ENCODE measurements around the gene SLC27A5.
"Not testable (repeated sequence)": the region's sequence is repeated elsewhere in the genome, so short reads cannot be mapped to it uniquely, and the experiment has no call there.

SLC27A5 gene

DNA sequence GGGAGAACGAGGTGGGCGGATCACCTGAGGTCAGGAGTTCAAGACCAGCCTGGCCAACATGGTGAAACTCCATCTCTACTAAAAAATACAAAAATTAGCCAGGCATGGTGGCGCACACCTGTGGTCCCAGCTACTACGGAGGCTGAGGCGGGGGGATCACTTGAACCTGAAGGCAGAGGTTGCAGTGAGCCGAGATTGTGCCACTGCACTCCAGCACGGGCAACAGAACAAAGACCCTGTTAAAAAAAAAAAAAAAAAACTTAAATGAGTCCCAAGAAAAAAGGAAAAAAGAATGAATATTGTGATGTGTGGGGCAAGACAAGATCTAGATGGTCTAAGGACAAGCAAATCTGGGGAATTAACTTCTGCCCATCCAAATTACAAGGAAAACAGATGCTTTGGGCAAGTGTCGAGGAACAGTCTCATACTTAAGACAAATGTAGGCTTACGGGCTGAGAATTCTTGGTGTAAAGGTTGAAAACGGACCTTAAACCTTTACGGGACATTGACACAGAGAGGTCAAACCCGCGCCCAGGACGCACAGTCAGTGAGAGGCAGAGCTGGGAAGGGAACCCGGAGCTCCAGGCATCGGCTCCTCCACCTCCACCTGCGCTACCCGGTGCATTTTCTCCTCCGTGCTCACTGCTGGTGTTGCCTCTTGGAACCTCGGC lies 45.6 kb downstream of the SLC27A5 start:
- DNase-seq: no peak

DNA sequence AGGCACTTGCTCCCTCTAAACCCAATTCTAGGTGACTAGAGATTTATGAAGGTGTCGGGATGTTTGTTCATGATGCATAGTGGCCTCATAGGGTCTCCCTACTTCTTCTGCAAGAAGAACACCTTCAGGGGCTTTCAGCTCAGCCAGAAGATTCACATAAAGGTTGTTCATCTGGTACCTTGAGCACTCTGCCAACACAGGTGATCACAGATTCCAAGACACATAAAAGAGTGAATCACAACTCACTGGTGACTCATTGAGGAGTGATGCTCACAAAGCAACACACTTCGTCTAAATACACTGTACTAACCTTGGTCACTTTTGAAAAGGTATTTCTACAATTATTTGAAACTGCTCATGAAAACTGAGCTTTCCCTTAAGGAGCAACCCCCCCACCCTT lies 51.8 kb downstream of the SLC27A5 start:
- DNase-seq: no peak

DNA sequence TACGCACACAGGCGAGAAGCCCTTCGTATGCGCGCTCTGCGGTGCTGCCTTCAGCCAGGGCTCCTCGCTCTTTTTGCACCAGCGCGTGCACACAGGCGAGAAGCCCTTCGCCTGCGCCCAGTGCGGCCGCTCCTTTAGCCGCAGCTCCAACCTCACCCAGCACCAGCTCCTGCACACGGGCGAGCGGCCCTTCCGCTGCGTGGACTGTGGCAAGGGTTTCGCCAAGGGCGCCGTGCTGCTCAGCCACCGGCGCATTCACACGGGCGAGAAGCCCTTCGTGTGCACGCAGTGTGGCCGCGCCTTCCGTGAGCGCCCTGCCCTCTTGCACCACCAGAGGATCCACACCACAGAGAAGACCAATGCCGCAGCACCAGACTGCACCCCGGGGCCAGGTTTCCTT lies 55.7 kb downstream of the SLC27A5 start:
- no peak for DNase-seq

DNA sequence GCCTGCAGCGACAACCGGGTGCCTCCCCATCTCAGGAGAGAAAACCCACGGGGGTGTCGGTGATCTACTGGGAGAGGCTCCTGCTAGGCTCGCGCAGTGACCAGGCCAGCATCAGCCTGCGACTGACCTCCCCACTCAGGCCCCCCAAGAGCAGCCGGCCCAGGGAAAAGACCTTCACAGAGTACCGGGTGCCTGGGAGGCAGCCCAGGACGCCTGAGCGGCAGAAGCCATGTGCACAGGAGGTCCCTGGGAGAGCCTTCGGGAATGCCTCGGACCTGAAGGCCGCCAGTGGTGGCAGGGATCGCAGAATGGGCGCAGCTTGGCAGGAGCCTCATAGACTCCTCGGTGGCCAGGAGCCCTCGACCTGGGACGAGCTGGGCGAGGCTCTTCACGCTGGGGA lies 56.5 kb downstream of the SLC27A5 start:
- DNase-seq: no peak

DNA sequence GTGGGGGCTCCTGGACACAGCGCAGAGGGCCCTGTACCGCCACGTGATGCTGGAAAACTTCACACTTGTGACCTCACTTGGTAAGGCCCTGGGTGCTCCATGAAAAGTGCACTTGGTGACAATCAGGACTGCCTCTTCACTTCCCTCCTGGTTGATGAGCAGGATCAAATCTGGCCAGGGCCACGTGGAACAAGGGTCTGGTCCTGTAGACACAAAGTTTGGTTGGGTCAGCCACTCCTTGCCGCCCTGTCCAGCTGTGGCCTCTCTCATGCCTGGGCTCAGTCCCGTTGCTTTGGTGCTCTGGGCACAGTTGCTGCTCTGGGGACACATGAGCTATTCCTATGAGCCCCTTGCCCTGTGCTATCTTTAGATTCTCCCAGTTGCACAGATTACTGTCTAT lies 58.0 kb downstream of the SLC27A5 start:
- DNase-seq: no peak

DNA sequence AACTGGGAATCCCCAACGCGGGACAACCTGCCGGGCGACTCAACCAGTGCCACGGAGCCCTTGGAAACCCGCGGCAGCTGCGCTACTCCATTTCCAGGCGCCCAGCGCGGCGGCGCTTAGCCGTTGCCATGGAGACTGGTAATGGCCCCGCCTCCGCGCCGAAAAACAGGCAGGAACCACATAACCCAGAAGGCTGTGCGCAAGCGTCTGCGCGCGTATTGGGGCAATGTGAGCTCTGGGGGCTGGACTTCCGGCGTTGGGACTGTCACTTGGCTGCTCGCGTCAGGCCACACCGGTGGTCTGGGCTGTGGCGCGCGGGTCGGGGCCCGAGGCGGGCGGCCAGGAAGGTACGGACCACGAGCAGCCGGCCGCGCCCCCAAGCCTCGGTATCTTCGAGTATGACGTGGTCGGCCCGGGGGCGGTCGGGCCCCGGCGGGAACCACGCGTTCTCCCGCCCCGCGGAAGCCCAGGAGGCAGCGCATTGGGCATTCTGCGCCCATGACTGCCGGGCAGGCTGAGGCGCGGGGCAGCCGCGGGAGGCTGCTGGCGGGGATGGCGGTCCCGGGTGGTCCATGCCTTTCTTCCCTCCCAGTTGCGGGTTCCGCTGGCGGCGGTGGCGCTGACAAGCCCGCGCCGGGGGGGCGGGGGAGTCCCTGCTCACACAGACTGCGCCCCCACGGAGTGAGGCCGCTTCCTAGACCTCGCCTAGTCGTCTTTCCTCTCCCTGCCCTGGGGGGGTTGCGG lies 60.3 kb downstream of the SLC27A5 start, which contains the start of gene ZNF324B:
Gene ZNF324B, plus strand, starts transcription at position 265 of the 744 bp plus-strand sequence. CDS start 2,080 bp downstream, outside the sequence.
- DNase-seq: peak; percentile 96

DNA sequence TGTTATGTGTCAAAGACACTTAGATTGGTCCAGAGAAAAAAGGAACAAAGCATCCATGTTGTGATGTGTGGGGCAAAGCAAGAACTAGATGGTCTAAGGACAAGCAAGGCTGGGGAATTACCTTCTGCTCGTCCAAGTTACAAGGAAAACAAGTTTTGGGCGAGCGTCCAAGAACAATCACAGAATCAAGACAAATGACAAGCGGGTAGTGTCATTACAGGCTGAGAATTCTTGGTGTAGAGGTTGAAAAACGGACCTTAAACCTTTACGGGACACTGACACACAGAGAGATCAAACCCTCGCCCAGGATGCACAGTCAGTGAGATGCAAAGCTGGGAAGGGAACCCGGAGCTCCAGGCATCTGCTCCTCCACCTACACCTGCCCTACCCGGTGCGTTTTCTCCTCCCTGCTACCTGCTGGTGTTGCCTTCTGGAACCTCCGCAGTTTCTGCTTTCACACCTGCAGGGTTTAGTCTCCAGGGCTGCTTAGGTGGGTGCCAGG lies 60.9 kb downstream of the SLC27A5 start:
- DNase-seq: no peak

DNA sequence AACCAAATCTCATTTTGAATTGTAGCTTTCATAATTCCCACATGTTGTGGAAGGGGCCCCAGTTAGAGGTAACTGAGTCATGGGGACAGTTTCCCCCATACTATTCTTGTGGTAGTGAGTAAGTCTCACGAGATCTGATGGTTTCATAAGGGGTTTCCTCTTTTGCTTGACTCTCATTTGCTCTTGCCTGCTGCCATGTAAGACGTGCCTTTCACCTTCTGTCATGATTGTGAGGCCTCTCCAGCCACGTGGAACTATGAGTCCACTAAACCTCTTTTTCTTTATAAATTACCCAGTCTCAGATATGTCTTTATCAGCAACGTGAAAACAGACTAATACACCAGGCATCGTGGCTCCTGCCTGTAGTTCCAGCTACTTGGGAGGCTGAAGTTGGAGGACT lies 61.8 kb downstream of the SLC27A5 start:
- DNase-seq: not testable (repeated sequence)

DNA sequence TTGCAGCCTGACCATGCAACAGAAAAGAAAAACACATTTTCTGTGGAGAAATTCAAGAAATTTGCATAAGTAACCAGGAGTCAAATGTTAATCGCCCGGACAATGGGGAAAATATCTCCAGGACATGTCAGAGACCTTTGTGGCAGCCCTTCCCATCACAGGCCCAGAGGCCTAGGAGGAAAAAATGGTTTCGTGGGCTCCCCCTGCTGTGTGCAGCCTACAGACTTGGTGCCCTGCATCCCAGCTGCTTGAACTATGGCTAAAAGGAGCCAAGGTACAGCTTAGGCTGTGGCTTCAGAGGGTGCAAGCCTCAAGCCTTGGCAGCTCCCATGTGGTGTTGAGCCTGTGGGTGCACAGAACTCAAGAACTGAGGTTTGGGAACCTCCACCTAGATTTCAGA lies 62.9 kb downstream of the SLC27A5 start:
- not testable (repeated sequence) for DNase-seq
